ENCODE results near the gene LACTBL1. TPM values are rescaled to one million over a fixed set of nuclear protein-coding genes. Genes with fewer than 3 reads are reported as not detected.

LACTBL1 gene
- total RNA-seq, 1 donor from 2014 or later = not detected

GRCh38 chr1:22910986-22911651 is 61.5 kb downstream of the LACTBL1 start:
- Mint-ChIP-seq H3K4me3 (no peak overlapping the region), H3K4me1 (ENCODE audit: low read depth) (no peaks in the 10 kb centered on the region), H3K27ac (no peak overlapping the region), H3K36me3 (ENCODE audit: low read depth) (no peaks in the 10 kb centered on the region), H3K9me3 (no peaks in the 10 kb centered on the region), H3K27me3 (ENCODE audit: insufficient read depth) (peaks cover 3% of the 10 kb centered on the region)
- intact Hi-C loops (cut with micrococcal nuclease) = no loop called here
- no peak for DNase-seq (ENCODE audit: low spot score)

GRCh38 chr1:22910286-22910685 is 62.4 kb downstream of the LACTBL1 start:
- DNase-seq (ENCODE audit: low spot score) = no peak
- Mint-ChIP-seq H3K27me3 (ENCODE audit: insufficient read depth) (peaks cover 3% of the 10 kb centered on the region), H3K4me1 (ENCODE audit: low read depth) (no peaks in the 10 kb centered on the region), H3K9me3 (no peaks in the 10 kb centered on the region), H3K4me3 (no peak overlapping the region), H3K27ac (no peak overlapping the region), H3K36me3 (ENCODE audit: low read depth) (no peaks in the 10 kb centered on the region)
- intact Hi-C loops (cut with micrococcal nuclease) = no loop called here

- H3K27me3 Mint-ChIP-seq (ENCODE audit: insufficient read depth) = no peaks in the 10 kb centered on the region
- H3K4me3 Mint-ChIP-seq = no peak overlapping the region
- H3K4me1 Mint-ChIP-seq (ENCODE audit: low read depth) = no peaks in the 10 kb centered on the region
- H3K27ac Mint-ChIP-seq = no peak overlapping the region
- no peaks in the 10 kb centered on the region for H3K9me3 Mint-ChIP-seq
- no peaks in the 10 kb centered on the region for H3K36me3 Mint-ChIP-seq (ENCODE audit: low read depth)
- intact Hi-C loops (cut with micrococcal nuclease) = no loop called here
- DNase-seq (ENCODE audit: low spot score) = no peak
These were observed 63.7 kb downstream of the LACTBL1 start for GRCh38 chr1:22908880-22909426.

GRCh38 chr1:22907528-22907927 is 65.1 kb downstream of the LACTBL1 start:
- Mint-ChIP-seq H3K4me3 (no peak overlapping the region), H3K27ac (no peak overlapping the region), H3K4me1 (ENCODE audit: low read depth) (no peaks in the 10 kb centered on the region), H3K9me3 (no peaks in the 10 kb centered on the region), H3K36me3 (ENCODE audit: low read depth) (no peaks in the 10 kb centered on the region), H3K27me3 (ENCODE audit: insufficient read depth) (peaks cover 7% of the 10 kb centered on the region)
- intact Hi-C loops (cut with micrococcal nuclease) = no loop called here
- no peak for DNase-seq (ENCODE audit: low spot score)

- no peaks in the 10 kb centered on the region for H3K9me3 Mint-ChIP-seq
- peaks cover 7% of the 10 kb centered on the region for H3K27me3 Mint-ChIP-seq (ENCODE audit: insufficient read depth)
- no peaks in the 10 kb centered on the region for H3K4me1 Mint-ChIP-seq (ENCODE audit: low read depth)
These were observed 65.7 kb downstream of the LACTBL1 start for GRCh38 chr1:22906968-22907367.

GRCh38 chr1:22903113-22903512 is 69.6 kb downstream of the LACTBL1 start:
- Mint-ChIP-seq H3K9me3 (no peaks in the 10 kb centered on the region), H3K4me1 (ENCODE audit: low read depth) (no peaks in the 10 kb centered on the region), H3K27ac (no peak overlapping the region), H3K4me3 (no peak overlapping the region), H3K27me3 (ENCODE audit: insufficient read depth) (peaks cover 21% of the 10 kb centered on the region), H3K36me3 (ENCODE audit: low read depth) (no peaks in the 10 kb centered on the region)
- intact Hi-C loops (cut with micrococcal nuclease) = no loop called here
- no peak for DNase-seq (ENCODE audit: low spot score)

More at GRCh38 chr1:22906968-22907367, 65.7 kb downstream of the LACTBL1 start:
- no peaks in the 10 kb centered on the region for H3K36me3 Mint-ChIP-seq (ENCODE audit: low read depth)
- H3K27ac Mint-ChIP-seq = no peak overlapping the region
- H3K4me3 Mint-ChIP-seq = no peak overlapping the region
- intact Hi-C loops (cut with micrococcal nuclease) = no loop called here
- no peak for DNase-seq (ENCODE audit: low spot score)

Other genes starting within 250 kb of the LACTBL1 start
- not detected in 2 replicates for gene TEX46, start 43.0 kb upstream of the LACTBL1 start, total RNA-seq
- 79.9 and 80.8 TPM in 2 replicates for gene KDM1A, start 46.6 kb upstream of the LACTBL1 start, total RNA-seq
- gene LUZP1, start 196.0 kb upstream of the LACTBL1 start, total RNA-seq = 23.3 and 27.7 TPM in 2 replicates
- not detected in 2 replicates for gene HTR1D, start 244.6 kb upstream of the LACTBL1 start, total RNA-seq

Data from activated T-helper 1 cell treated with anti-CD3 and anti-CD28 coated beads, Interleukin-12 subunit alpha, Interleukin-12 subunit beta, Interleukin-2, Interleukin-4 antibody, amounts not matched to agents 30 ng/mL and 10 ng/mL and 1 ng/mL, durations not matched to agents 14 hours and 24 hours and 36 hours (primary cell).